Fibroblast of the conjunctiva (primary cell): ENCODE data around the gene CLDN11.

Source experiments
- DNase-seq: peaks from one replicate; pipeline ENCODE4 v3.0.0-alpha.2; 2010; ENCODE audit warnings: low read depth

The CLDN11 gene

DNA sequence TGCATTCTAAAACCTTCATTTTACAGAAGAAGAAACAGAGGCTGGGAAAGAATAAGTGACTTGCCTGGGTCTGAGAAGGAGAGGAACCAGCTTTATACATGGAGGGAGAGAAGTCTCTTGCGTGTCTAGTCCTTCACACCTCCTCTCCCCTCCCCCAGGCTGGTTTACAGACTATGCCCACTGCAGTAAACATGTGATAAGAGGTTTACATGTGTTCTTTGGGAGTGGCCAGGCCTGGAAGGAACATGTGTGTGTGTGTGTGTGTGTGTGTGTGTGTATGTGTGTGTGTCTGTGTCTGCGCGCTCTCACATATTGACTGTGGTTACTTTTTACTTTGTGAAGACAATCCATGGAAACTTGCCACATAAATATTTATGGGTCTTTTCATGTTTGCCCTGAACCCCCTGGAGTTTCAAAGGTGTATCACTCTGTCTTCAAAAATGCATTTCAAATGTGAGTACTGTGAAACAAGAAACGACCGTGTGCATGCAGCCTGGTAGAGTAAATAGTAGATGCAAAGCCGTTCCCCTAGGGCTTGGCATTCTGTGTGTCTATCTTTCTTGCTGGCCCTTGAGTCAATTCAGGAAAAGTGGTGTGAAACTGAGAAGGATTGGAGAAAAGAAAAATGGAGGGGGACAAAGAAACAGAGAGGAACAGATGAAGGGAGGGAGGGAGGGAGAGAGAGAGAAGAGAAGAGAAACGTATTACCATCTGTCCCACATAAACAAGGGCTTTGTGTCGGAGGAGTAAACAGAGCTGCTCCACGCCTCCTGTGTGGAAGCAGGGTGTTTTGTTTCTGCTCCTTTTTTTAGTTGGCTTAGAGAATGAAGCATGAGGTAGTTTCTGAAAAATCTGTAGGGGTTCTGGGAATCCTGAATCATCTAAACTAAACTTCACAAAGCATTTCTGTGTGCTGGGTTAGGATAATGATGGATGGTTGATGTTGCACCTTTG is 51.7 kb downstream of the CLDN11 start:
- no peak for DNase-seq

DNA sequence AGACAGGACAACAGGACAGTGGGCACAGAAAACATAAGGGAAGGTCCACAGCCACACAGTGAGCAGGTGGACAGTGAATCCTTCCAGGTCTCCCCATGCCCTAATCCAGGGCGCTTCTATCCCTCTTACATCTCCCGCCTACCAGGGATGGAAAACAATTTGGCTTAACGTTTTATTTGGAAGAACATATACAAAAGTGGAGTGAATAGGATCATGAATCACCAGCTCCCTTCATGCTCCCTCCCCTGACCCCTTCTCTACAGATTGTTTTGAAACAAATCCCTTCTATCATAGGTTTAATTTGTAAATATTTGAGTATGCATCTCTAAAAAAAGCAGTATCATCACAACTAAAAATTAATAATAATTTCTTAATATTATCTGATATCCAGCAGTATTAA is 52.5 kb downstream of the CLDN11 start:
- DNase-seq: no peak

DNA sequence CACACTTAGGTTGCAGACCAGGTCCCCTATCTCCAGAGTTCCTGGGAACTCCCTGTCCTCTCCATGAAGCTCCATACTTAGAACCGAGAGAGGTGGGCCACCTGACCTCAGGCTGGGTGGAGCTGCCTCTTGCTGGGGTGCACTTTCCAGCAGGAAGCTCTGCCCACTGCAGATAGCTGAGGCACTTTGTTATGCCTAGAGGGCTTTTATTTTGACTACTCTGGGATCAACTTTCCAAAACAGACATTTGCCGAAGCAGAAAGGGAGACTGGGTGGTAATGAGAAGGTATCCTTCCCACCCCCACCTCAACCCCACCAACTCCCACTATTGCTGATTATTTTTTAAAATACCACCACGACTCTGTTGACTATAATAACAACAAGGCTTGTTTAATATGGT is 54.7 kb downstream of the CLDN11 start:
- DNase-seq: no peak

DNA sequence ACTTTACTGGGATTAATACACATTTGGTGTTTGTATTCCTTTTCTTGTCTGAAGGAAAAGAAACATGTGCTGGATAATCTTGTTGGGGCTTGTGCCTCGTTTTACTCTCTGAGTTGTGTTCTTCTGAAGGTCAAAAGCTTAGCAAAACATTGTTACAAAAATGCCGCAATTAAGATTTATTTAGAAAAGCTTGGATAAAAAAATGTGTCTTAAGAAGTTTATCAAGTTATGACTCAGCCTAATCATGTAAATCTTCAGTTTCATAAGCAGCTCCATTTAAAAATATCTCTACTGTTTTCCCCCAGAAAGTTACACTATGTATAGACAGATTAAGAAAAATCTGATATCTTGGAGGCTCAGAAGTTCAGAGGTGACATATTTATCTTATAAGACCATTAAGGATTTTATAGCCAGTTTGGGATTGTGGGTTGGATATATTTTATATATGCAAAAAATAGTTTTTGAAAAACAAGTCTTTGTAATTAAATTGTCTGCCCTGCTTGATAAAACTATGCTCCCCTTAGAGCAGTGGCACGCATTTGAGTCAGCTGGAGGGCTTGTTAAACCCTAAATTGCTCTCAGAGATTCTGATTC is 56.5 kb downstream of the CLDN11 start:
- no peak for DNase-seq

DNA sequence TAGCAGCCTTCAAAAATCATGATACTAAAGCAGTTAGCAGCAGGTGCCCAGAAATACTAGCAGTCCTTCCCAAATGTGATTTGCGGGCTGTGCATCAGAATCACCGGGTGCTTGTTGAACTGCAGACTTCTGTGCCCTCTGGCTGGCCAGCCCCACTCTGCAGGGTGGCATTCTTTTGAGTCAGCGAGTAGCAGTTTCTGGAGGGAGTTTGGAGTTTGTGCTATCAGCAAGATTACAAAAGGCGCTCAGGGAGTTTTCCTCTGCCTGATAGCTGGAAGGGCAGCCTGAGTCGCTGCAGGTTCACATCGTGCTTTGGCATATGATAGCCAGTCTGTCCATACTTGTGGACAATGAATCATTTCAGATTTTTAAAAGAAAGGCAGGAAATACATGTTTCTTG is 57.6 kb downstream of the CLDN11 start:
- DNase-seq: no peak

DNA sequence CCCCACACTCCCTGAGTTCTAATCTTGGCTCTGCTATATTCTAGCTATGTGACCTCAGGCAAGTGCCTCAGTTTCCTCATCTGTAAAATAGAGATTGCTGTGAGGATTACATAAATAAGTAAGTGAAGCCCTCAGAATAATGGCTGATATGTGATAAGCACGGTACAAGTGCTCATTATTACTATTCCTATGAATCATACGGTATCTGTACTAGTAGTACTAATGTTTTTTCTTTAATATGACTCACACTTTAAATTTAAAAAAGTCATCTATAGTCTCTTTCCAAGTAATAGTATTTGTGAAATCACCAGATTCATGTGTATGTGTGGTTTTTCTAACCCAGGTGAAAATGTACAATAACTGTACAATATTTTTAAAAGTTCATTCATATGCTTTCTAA is 58.7 kb downstream of the CLDN11 start:
- no peak for DNase-seq

DNA sequence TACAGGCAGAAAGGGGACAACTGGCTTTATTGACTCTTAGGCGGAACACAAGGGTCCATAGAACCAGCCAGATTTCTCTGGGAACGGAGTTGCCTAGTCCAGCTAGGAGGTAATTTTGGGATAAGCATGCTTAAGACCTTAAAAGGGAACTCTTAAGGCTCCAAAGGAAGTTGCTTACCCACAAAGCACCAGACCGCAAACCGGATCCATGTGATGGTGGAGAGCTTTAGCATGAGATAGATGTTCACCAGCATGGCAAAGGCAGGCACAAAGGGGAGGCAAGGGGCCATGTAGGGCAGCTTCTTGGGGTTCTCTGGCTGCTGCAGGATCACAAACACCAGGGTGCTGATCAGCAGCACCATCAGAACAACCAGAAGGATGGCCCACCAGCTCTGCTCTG is 61.4 kb downstream of the CLDN11 start:
- no peak for DNase-seq

DNA sequence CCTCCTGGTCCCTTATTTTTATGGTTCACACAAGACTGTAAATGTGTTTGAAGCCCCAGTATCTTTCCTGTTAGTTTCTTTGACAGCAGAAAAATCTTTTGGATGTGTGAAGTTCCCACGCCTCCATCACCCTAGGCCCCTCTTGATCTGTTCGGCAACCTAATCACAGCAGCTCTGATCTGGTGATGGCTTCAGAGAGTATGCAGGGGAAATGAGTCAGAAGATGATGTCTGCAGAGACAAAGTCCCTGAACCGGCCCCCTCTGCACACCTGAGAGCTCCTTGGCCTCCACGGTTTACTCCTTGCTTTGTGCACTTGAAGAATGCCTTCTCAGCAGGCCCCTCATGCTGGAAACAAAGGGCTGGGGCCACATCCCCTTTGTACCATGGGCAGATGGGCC is 63.5 kb downstream of the CLDN11 start:
- DNase-seq: no peak

DNA sequence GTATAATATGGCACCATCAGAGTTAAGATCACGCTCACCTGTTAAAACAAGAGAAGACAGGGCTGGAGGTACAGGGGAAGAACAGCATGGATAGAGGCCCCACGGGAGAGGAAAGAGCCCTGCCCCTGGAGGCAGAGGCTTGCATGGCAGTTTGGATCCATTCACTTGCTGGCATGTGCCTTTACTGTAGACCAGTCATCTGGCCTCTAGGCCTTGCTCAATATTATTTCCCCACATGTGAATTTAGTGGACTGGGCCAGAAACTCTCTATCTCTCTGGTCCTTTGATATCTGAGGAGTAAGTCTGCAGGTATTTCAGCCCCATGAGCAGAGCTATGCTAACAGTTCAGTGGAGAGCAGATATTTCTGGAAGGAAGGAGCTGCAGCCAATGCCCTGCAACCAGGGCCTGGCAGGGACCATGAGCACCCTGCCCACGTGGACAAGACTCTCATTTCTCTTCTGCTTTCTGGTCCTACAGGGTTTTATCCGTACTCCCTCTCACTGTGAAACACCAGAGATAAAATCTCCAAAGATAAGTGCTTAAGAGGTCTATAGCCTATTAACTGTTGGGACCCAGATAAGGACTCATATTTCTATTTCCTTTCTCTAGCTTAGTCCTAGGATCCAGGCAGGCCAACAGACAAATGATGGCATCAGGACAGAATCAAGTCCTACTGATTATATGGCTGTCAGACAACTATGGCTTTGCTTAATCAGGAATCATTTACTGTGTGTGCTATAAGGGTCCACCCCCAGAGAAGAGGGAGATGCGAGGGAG is 65.0 kb downstream of the CLDN11 start:
- no peak for DNase-seq
